ENCODE results near the gene MAPKAP1.

MAPKAP1 gene

GRCh38 chr9:125479846-125480615 is 227.0 kb downstream of the MAPKAP1 start:
- TF ChIP-seq TAF1 (IDR thresholded peaks at IDR 0.05; ENCODE audit: borderline replicate concordance, insufficient read depth, low read length) (no peak), FOXP2 (optimal IDR thresholded peaks at IDR 0.05; ENCODE audit: borderline replicate concordance, extremely low read depth, extremely low read length, insufficient read depth) (no peak), REST (IDR thresholded peaks at IDR 0.05; ENCODE audit: insufficient read depth in 1 of 2, low read depth in 2 of 2, low read length in 2 of 2) (no peak), POLR2AphosphoS5 (IDR thresholded peaks at IDR 0.05; ENCODE audit: low read depth, low read length) (no peak), SIN3A (IDR thresholded peaks at IDR 0.05; ENCODE audit: borderline replicate concordance, insufficient read depth, low read length) (no peak)

DNA sequence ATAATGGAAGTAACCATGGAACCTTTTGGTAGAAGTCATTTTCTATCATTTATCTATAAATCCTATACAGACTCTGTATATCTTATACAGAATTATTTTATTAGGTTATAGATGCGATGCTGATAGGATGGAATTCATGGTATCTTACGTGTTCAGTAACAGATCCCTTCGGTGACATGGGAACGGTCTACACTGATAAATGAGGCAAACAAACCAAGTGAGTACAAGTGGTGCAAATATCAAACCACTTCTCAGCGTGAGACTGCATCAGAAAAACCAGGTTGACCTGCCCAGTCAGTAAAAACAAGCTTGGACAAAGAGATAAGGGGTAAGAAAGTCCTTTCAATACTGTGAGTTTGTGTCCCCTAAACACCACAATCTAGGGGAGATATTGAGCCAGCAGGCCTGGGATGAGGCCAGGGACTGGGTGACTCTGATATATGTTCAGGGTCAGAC is 229.9 kb downstream of the MAPKAP1 start:
- TF ChIP-seq SIN3A (IDR thresholded peaks at IDR 0.05; ENCODE audit: borderline replicate concordance, insufficient read depth, low read length) (no peak), FOXP2 (optimal IDR thresholded peaks at IDR 0.05; ENCODE audit: borderline replicate concordance, extremely low read depth, extremely low read length, insufficient read depth) (no peak), POLR2AphosphoS5 (IDR thresholded peaks at IDR 0.05; ENCODE audit: low read depth, low read length) (no peak), TAF1 (IDR thresholded peaks at IDR 0.05; ENCODE audit: borderline replicate concordance, insufficient read depth, low read length) (no peak), REST (IDR thresholded peaks at IDR 0.05; ENCODE audit: insufficient read depth in 1 of 2, low read depth in 2 of 2, low read length in 2 of 2) (no peak)

- TF ChIP-seq TAF1 (IDR thresholded peaks at IDR 0.05; ENCODE audit: borderline replicate concordance, insufficient read depth, low read length) (no peak), REST (IDR thresholded peaks at IDR 0.05; ENCODE audit: insufficient read depth in 1 of 2, low read depth in 2 of 2, low read length in 2 of 2) (no peak), SIN3A (IDR thresholded peaks at IDR 0.05; ENCODE audit: borderline replicate concordance, insufficient read depth, low read length) (no peak), FOXP2 (optimal IDR thresholded peaks at IDR 0.05; ENCODE audit: borderline replicate concordance, extremely low read depth, extremely low read length, insufficient read depth) (no peak), POLR2AphosphoS5 (IDR thresholded peaks at IDR 0.05; ENCODE audit: low read depth, low read length) (no peak)
Observed at GRCh38 chr9:125476645-125477044, 230.4 kb downstream of the MAPKAP1 start.

- TF ChIP-seq POLR2AphosphoS5 (IDR thresholded peaks at IDR 0.05; ENCODE audit: low read depth, low read length), result no peak
Observed at GRCh38 chr9:125475385-125475784, 231.6 kb downstream of the MAPKAP1 start.

- TF ChIP-seq POLR2AphosphoS5 (IDR thresholded peaks at IDR 0.05; ENCODE audit: low read depth, low read length), result no peak
- TF ChIP-seq TAF1 (IDR thresholded peaks at IDR 0.05; ENCODE audit: borderline replicate concordance, insufficient read depth, low read length), result no peak
- TF ChIP-seq SIN3A (IDR thresholded peaks at IDR 0.05; ENCODE audit: borderline replicate concordance, insufficient read depth, low read length), result peak; percentile 30; the same call in 1 of the 2 replicates
- TF ChIP-seq FOXP2 (optimal IDR thresholded peaks at IDR 0.05; ENCODE audit: borderline replicate concordance, extremely low read depth, extremely low read length, insufficient read depth), result no peak
- no peak for TF ChIP-seq REST (IDR thresholded peaks at IDR 0.05; ENCODE audit: insufficient read depth in 1 of 2, low read depth in 2 of 2, low read length in 2 of 2)
Observed at GRCh38 chr9:125472926-125473701, 233.9 kb downstream of the MAPKAP1 start.
